IPS DF 6.9 (cell line): ENCODE results near the gene ARHGAP6.
"Not testable (repeated sequence)": the region's sequence is repeated elsewhere in the genome, so short reads cannot be mapped to it uniquely, and the experiment has no call there.

Experiments used
- DNase-seq: peaks from one replicate; pipeline ENCODE4 v3.0.0-alpha.2; 2013; ENCODE audit warnings: low read depth, low spot score
- H3K27ac ChIP-seq: one replicate; pipeline ENCODE4 v1.5.1; 2013; ENCODE audit warnings: low read length, control low read depth
- H3K27me3 ChIP-seq: 2 replicates; pipeline ENCODE4 v1.6.1; 2013; ENCODE audit warnings: mild to moderate bottlenecking, low read length; ENCODE audit not compliant: control insufficient read depth, insufficient read depth
- H3K36me3 ChIP-seq: 2 replicates; pipeline ENCODE4 v1.6.1; 2013; ENCODE audit warnings: low read length; ENCODE audit not compliant: control insufficient read depth, insufficient read depth
- H3K4me1 ChIP-seq: 2 replicates; pipeline ENCODE4 v1.6.1; 2013; ENCODE audit warnings: low read length; ENCODE audit not compliant: control insufficient read depth, insufficient read depth
- H3K4me3 ChIP-seq: 2 replicates; pipeline ENCODE4 v1.5.1; 2013; ENCODE audit warnings: mild to moderate bottlenecking, low read length
- H3K9me3 ChIP-seq: 2 replicates; pipeline ENCODE4 v1.6.1; 2013; ENCODE audit warnings: low read length, inconsistent platforms; ENCODE audit not compliant: control insufficient read depth, insufficient read depth
- WGBS: extraction: QIAGEN DNeasy Blood & Tissue Kit; methylation state at CpG from one replicate; pipeline ENCODE4 v1.1.7; 2013; ENCODE audit warnings: mixed read lengths, missing lambda C conversion rate; ENCODE audit not compliant: insufficient read length, insufficient coverage; 5-methylcytosine and 5-hydroxymethylcytosine counted together

Gene ARHGAP6

DNA sequence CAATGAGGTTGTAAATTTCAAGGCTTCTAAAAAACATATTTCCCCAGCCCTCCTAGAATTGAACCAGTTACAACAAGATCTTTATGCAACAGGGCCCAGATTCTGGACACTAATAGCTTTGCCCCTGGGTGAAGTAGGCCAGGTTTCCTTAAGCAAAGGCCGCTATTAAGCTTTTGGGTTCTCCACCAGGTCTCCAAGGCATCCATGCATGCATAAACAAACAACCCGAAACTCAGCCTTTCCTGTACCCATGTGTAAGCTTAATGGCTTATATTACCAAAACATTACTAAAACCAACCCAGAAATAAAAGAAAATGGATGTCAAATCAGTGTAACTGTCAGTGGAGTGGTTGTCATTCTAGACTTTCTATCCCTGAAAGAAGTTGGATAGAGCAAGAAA is 137.1 kb downstream of the ARHGAP6 start:
- no peaks in the 10 kb centered on the region for H3K9me3 ChIP-seq
- H3K36me3 ChIP-seq: no peaks in the 10 kb centered on the region
- no peak for DNase-seq
- no peak overlapping the region for H3K27ac ChIP-seq
- no peaks in the 10 kb centered on the region for H3K27me3 ChIP-seq
- no CpG with 5 or more reads among the region's 2 CpGs for WGBS
- no peaks in the 10 kb centered on the region for H3K4me1 ChIP-seq
- no peak overlapping the region for H3K4me3 ChIP-seq

GRCh38 chrX:11525685-11526084 is 140.0 kb downstream of the ARHGAP6 start:
- H3K36me3 ChIP-seq: no peaks in the 10 kb centered on the region
- WGBS: no CpG with 5 or more reads among the region's 2 CpGs
- no peaks in the 10 kb centered on the region for H3K27me3 ChIP-seq
- no peak for DNase-seq
- no peaks in the 10 kb centered on the region for H3K4me1 ChIP-seq
- no peaks in the 10 kb centered on the region for H3K9me3 ChIP-seq
- no peak overlapping the region for H3K27ac ChIP-seq
- H3K4me3 ChIP-seq: no peak overlapping the region

- not testable (repeated sequence) for H3K9me3 ChIP-seq, H3K36me3 ChIP-seq, H3K4me1 ChIP-seq, DNase-seq, H3K27ac ChIP-seq, H3K27me3 ChIP-seq, H3K4me3 ChIP-seq
- WGBS: no CpG with 5 or more reads among the region's 1 CpG
Observed at GRCh38 chrX:11519234-11519633, 146.5 kb downstream of the ARHGAP6 start.

DNA sequence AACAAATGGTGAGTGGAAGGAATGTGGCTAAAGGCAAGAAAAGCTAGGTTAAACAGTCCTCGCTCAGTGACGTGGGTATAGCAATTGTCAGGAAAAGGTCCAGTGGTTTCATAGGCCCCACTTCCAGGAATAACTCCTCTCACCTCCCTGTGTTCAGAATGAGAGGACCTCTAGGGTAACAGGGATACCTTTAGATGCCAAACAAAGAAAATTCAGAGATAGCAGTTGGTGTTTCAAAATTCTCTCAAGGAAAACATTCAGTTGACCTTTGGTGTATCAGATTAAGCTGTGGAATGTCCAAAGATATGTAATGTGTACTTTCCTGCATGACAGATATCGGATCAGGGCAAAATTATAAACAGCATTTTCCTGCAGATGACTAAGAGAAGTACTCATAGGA is 155.9 kb downstream of the ARHGAP6 start:
- H3K4me3 ChIP-seq: no peak overlapping the region

DNA sequence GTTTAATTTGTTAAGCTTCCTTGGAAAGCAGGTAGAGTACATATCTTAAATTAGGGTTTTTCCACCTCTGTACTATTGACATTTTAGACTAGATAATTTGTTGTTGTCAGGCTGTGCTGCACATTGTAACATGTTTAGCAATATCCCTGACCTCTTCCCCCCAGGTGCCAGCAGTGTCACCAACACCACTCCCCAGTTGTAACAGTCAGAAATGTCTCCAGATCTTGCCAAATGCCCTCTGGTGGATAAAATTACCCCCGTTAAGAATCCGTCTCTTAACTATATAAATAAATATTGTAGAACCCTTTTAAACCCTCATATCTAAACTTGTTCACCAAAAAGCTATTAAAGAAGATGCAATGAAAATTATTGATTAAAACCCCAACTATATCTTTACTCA is 161.5 kb downstream of the ARHGAP6 start:
- Histone ChIP-seq H3K4me3 (no peak overlapping the region), H3K36me3 (no peaks in the 10 kb centered on the region), H3K4me1 (no peaks in the 10 kb centered on the region), H3K9me3 (no peaks in the 10 kb centered on the region), H3K27me3 (no peaks in the 10 kb centered on the region), H3K27ac (no peak overlapping the region)
- DNase-seq: no peak
- no CpG with 5 or more reads among the region's 2 CpGs for whole genome bisulfite sequencing

More for the DNA sequence above, 155.9 kb downstream of the ARHGAP6 start:
- no peaks in the 10 kb centered on the region for H3K9me3 ChIP-seq
- no peaks in the 10 kb centered on the region for H3K27me3 ChIP-seq
- no peaks in the 10 kb centered on the region for H3K36me3 ChIP-seq
- WGBS: no CpG with 5 or more reads among the region's 3 CpGs
- DNase-seq: no peak
- no peak overlapping the region for H3K27ac ChIP-seq
- no peaks in the 10 kb centered on the region for H3K4me1 ChIP-seq

- no peaks in the 10 kb centered on the region for H3K36me3 ChIP-seq
- DNase-seq: no peak
- no peaks in the 10 kb centered on the region for H3K9me3 ChIP-seq
- no peaks in the 10 kb centered on the region for H3K27me3 ChIP-seq
- WGBS: no CpG with 5 or more reads among the region's 5 CpGs
- H3K4me3 ChIP-seq: no peak overlapping the region
- H3K4me1 ChIP-seq: no peaks in the 10 kb centered on the region
- no peak overlapping the region for H3K27ac ChIP-seq
Observed at GRCh38 chrX:11499076-11500044, 166.4 kb downstream of the ARHGAP6 start.

DNA sequence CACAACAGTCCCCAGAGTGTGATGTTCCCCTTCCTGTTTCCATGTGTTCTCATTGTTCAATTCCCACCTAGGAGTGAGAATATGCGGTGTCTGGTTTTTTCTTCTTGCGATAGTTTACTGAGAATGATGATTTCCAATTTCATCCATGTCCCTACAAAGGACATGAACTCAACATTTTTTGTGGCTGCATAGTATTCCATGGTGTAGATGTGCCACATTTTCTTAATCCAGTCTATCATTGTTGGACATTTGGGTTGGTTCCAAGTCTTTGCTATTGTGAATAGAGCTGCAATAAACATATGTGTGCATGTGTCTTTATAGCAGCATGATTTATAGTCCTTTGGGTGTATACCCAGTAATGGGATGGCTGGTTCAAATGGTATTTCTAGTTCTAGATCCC is 174.3 kb downstream of the ARHGAP6 start:
- DNase-seq, H3K4me3 ChIP-seq, H3K4me1 ChIP-seq, H3K9me3 ChIP-seq, H3K27me3 ChIP-seq, H3K36me3 ChIP-seq, H3K27ac ChIP-seq: not testable (repeated sequence)
- no CpG with 5 or more reads among the region's 2 CpGs for WGBS

GRCh38 chrX:11484290-11484689 is 181.4 kb downstream of the ARHGAP6 start:
- WGBS: 100% methylated on average over 1 of the region's 1 CpG
- H3K27me3 ChIP-seq: no peaks in the 10 kb centered on the region
- no peaks in the 10 kb centered on the region for H3K4me1 ChIP-seq

GRCh38 chrX:11481035-11481434 is 184.7 kb downstream of the ARHGAP6 start:
- no peak for DNase-seq
- no peak overlapping the region for H3K4me3 ChIP-seq
- H3K36me3 ChIP-seq: no peaks in the 10 kb centered on the region
- H3K4me1 ChIP-seq: no peaks in the 10 kb centered on the region
- H3K27ac ChIP-seq: no peak overlapping the region
- no peaks in the 10 kb centered on the region for H3K27me3 ChIP-seq
- no peaks in the 10 kb centered on the region for H3K9me3 ChIP-seq
- WGBS: no CpG with 5 or more reads among the region's 3 CpGs

More at GRCh38 chrX:11484290-11484689, 181.4 kb downstream of the ARHGAP6 start:
- H3K27ac ChIP-seq: no peak overlapping the region
- no peak overlapping the region for H3K4me3 ChIP-seq
- DNase-seq: no peak
- no peaks in the 10 kb centered on the region for H3K36me3 ChIP-seq
- H3K9me3 ChIP-seq: no peaks in the 10 kb centered on the region

DNA sequence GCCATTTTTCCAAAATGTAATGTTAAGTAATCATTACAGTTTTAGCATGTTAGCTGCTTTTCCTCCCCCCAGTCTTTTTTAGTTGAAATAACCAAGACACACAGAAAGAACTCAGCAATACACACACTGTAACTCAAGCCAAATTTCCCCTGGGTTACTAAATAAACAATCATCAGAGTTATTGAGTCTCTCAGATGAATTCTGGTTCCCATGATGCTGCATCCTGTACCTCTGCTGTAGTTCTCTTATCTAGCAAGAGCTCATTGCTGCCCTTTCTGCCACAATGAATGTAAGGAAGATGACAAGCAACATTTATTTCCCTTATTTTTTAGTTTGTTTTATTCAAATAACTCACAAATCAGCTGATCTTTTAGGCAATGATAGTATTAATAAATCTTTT is 185.1 kb downstream of the ARHGAP6 start:
- no peak for DNase-seq
- Histone ChIP-seq H3K9me3 (no peaks in the 10 kb centered on the region), H3K4me3 (no peak overlapping the region), H3K4me1 (no peaks in the 10 kb centered on the region), H3K27ac (no peak overlapping the region), H3K36me3 (no peaks in the 10 kb centered on the region), H3K27me3 (no peaks in the 10 kb centered on the region)

GRCh38 chrX:11478911-11479310 is 186.8 kb downstream of the ARHGAP6 start:
- Histone ChIP-seq H3K27me3 (no peaks in the 10 kb centered on the region), H3K36me3 (no peaks in the 10 kb centered on the region), H3K27ac (no peak overlapping the region), H3K9me3 (no peaks in the 10 kb centered on the region), H3K4me1 (no peaks in the 10 kb centered on the region), H3K4me3 (no peak overlapping the region)
- no CpG with 5 or more reads among the region's 3 CpGs for WGBS
- no peak for DNase-seq
